Measurements from ENCODE around the gene MS4A13. TPM values are rescaled to one million over a fixed set of nuclear protein-coding genes. Genes with fewer than 3 reads are reported as not detected.
"Not testable (repeated sequence)": the region's sequence is repeated elsewhere in the genome, so short reads cannot be mapped to it uniquely, and the experiment has no call there.

Gene MS4A13
- total and polyA plus RNA-seq, 2 of the 8 experiments (the other 6 are each of a cell fraction or from before 2014, with no cell fraction given), result not detected

DNA sequence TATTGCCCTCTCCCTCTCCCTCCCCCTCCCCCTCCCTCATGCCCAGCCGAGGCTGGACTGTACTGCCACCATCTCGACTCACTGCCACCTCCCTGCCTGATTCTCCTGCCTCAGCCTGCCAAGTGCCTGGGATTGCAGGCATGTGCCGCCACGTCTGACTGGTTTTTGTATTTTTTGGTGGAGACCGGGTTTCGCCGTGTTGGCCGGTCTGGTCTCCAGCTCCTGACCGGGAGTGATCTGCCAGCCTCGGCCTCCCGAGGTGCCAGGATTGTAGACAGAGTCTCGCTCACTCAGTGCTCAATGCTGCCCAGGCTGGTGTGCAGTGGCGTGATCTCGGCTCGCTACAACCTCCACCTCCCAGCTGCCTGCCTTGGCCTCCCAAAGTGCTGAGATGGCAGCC lies 5.6 kb upstream of the MS4A13 start:
- H3K18ac ChIP-seq (ENCODE audit: extremely low read depth, low read length); H3K79me2 ChIP-seq (ENCODE audit: control insufficient read depth in 1 of 2, insufficient read depth in 2 of 2, low read length in 2 of 2); H3K56ac ChIP-seq (replicated peaks; ENCODE audit: insufficient read length, low read depth, low read length); H4K91ac ChIP-seq (replicated peaks; ENCODE audit: insufficient read length, low read length); H3K4me2 ChIP-seq (ENCODE audit: insufficient read depth in 1 of 2, low read depth in 2 of 2, low read length in 2 of 2); H2BK20ac ChIP-seq (ENCODE audit: low read length); H4K5ac ChIP-seq (ENCODE audit: insufficient read length, low read depth, low read length); DNase-seq (ENCODE audit: low read depth in 1 of 2, low spot score in 2 of 2); FAIRE-seq; H2AK5ac ChIP-seq (ENCODE audit: low read depth, low read length); H3K23me2 ChIP-seq (ENCODE audit: low read depth, low read length); H3K9ac ChIP-seq (replicated peaks in 1 of 4; ENCODE audit: extremely low read depth in 1 of 4, low read depth in 3 of 4, low read length in 3 of 4); H3K9me3 ChIP-seq (ENCODE audit: insufficient read depth in 2 of 2, low read depth in 1 of 2, low read length in 1 of 2); H3K4me1 ChIP-seq (replicated peaks in 1 of 4; ENCODE audit: control insufficient read depth in 3 of 4, insufficient read depth in 4 of 4, low read length in 3 of 4); H3K79me1 ChIP-seq (ENCODE audit: low read depth, low read length); H2BK12ac ChIP-seq (ENCODE audit: low read depth, low read length); H3K4me3 ChIP-seq (ENCODE audit: extremely low read depth in 1 of 4, insufficient read depth in 2 of 4, low read depth in 3 of 4, low read length in 4 of 4); H3K23ac ChIP-seq (ENCODE audit: insufficient read length); POLR2A ChIA-PET (ENCODE audit: partially characterized antibody); H2AFZ ChIP-seq (ENCODE audit: low read length); H2BK120ac ChIP-seq (replicated peaks; ENCODE audit: low read depth, low read length); H3K4ac ChIP-seq (replicated peaks; ENCODE audit: insufficient read length, low read depth, low read length); H3K36me3 ChIP-seq (ENCODE audit: control insufficient read depth in 2 of 4, insufficient read depth in 4 of 4, low read length in 3 of 4); CTCF ChIA-PET (ENCODE audit: partially characterized antibody); H2BK15ac ChIP-seq (ENCODE audit: low read length); H3K27me3 ChIP-seq (replicated peaks in 1 of 4; ENCODE audit: control insufficient read depth in 3 of 4, extremely low read depth in 1 of 4, insufficient read depth in 3 of 4, low read length in 3 of 4); H2BK5ac ChIP-seq (ENCODE audit: low read depth, low read length); H3K27ac ChIP-seq (ENCODE audit: low read depth, low read length); H4K8ac ChIP-seq (ENCODE audit: extremely low read depth, insufficient read depth, low read length); H4K20me1 ChIP-seq (replicated peaks in 1 of 2; ENCODE audit: control insufficient read depth in 1 of 2, insufficient read depth in 2 of 2, low read length in 2 of 2); H3K14ac ChIP-seq (ENCODE audit: insufficient read length): not testable (repeated sequence)
- WGBS, 2 experiments (ENCODE audit: extremely low coverage in 1 of 2, insufficient coverage in 1 of 2, insufficient read length in 1 of 2, insufficient replicate concordance in 2 of 2, low coverage in 1 of 2, low lambda C conversion rate in 2 of 2, missing lambda C conversion rate in 1 of 2), result 82% methylated on average over 14 of the region's 15 CpGs; no CpG with 5 or more reads in 1 of the 2 experiments

- H3K56ac ChIP-seq (replicated peaks; ENCODE audit: insufficient read length, low read depth, low read length); H2BK20ac ChIP-seq (ENCODE audit: low read length); H3K9ac ChIP-seq (replicated peaks in 1 of 4; ENCODE audit: extremely low read depth in 1 of 4, low read depth in 3 of 4, low read length in 3 of 4); H3K36me3 ChIP-seq (ENCODE audit: control insufficient read depth in 2 of 4, insufficient read depth in 4 of 4, low read length in 3 of 4); POLR2A ChIA-PET (ENCODE audit: partially characterized antibody); H3K18ac ChIP-seq (ENCODE audit: extremely low read depth, low read length); H3K4me3 ChIP-seq (ENCODE audit: extremely low read depth in 1 of 4, insufficient read depth in 2 of 4, low read depth in 3 of 4, low read length in 4 of 4); H4K91ac ChIP-seq (replicated peaks; ENCODE audit: insufficient read length, low read length); FAIRE-seq; H2AFZ ChIP-seq (ENCODE audit: low read length); H4K8ac ChIP-seq (ENCODE audit: extremely low read depth, insufficient read depth, low read length); H3K14ac ChIP-seq (ENCODE audit: insufficient read length); H3K23me2 ChIP-seq (ENCODE audit: low read depth, low read length); CTCF ChIA-PET (ENCODE audit: partially characterized antibody); H2BK15ac ChIP-seq (ENCODE audit: low read length); H3K4me2 ChIP-seq (ENCODE audit: insufficient read depth in 1 of 2, low read depth in 2 of 2, low read length in 2 of 2); H3K9me3 ChIP-seq (ENCODE audit: insufficient read depth in 2 of 2, low read depth in 1 of 2, low read length in 1 of 2); H2BK12ac ChIP-seq (ENCODE audit: low read depth, low read length); H4K20me1 ChIP-seq (replicated peaks in 1 of 2; ENCODE audit: control insufficient read depth in 1 of 2, insufficient read depth in 2 of 2, low read length in 2 of 2); H3K23ac ChIP-seq (ENCODE audit: insufficient read length); H3K4me1 ChIP-seq (replicated peaks in 1 of 4; ENCODE audit: control insufficient read depth in 3 of 4, insufficient read depth in 4 of 4, low read length in 3 of 4); H2BK120ac ChIP-seq (replicated peaks; ENCODE audit: low read depth, low read length); H3K27ac ChIP-seq (ENCODE audit: low read depth, low read length); H2AK5ac ChIP-seq (ENCODE audit: low read depth, low read length); H3K27me3 ChIP-seq (replicated peaks in 1 of 4; ENCODE audit: control insufficient read depth in 3 of 4, extremely low read depth in 1 of 4, insufficient read depth in 3 of 4, low read length in 3 of 4); H3K79me1 ChIP-seq (ENCODE audit: low read depth, low read length); DNase-seq (ENCODE audit: low read depth in 1 of 2, low spot score in 2 of 2); H4K5ac ChIP-seq (ENCODE audit: insufficient read length, low read depth, low read length); H3K4ac ChIP-seq (replicated peaks; ENCODE audit: insufficient read length, low read depth, low read length); H3K79me2 ChIP-seq (ENCODE audit: control insufficient read depth in 1 of 2, insufficient read depth in 2 of 2, low read length in 2 of 2); H2BK5ac ChIP-seq (ENCODE audit: low read depth, low read length): not testable (repeated sequence)
- no CpG with 5 or more reads among the region's 28 CpGs for WGBS, 2 experiments (ENCODE audit: extremely low coverage in 1 of 2, insufficient coverage in 1 of 2, insufficient read length in 1 of 2, insufficient replicate concordance in 2 of 2, low coverage in 1 of 2, low lambda C conversion rate in 2 of 2, missing lambda C conversion rate in 1 of 2)
Measured at GRCh38 chr11:60510209-60510608, 5.0 kb upstream of the MS4A13 start.

Measured in H1 (cell line).